A549 (cell line): ENCODE measurements around the gene OR2V1. TPM values are rescaled to one million over a fixed set of nuclear protein-coding genes. Genes with fewer than 3 reads are reported as not detected.

ENCODE experiments used
- ATAC-seq, 2 experiments: fragments of 200-7000 bp in 1 of 2; fragments of >200 bp in 1 of 2; cut with Nextera tagmentation in 1 of 2; cut with Tn5 transposase in 1 of 2; 3 replicates each; pipeline versions ENCODE4 v1.8.0 to v1.9.1; 2018 to 2020; ENCODE audit warnings: mild to moderate bottlenecking in 1 of 2, moderate library complexity in 1 of 2
- CTCF ChIA-PET: fragments of 300-600 bp; sonication (Branson Sonifier 250); formaldehyde crosslinking; extraction: SDS; loops from one replicate; lab custom pipeline; 2021; ENCODE audit warnings: antibody characterized with exemption, inconsistent platforms; lab: Yijun Ruan, JAX
- POLR2A ChIA-PET: fragments of 350-600 bp; formaldehyde crosslinking; extraction: SDS; loops from one replicate; lab custom pipeline; 2021; ENCODE audit warnings: antibody characterized with exemption, inconsistent platforms; lab: Yijun Ruan, JAX
- DNase-seq, 2 experiments: peaks; one replicate each; pipeline versions ENCODE4 v3.0.0 to v3.0.0-alpha.2; 2011 to 2016; ENCODE audit warnings: low read depth in 1 of 2, low spot score in 1 of 2
- FAIRE-seq: peaks from 2 replicates; lab custom pipeline; 2011; peaks lifted over from hg19 to GRCh38; lab: Jason Lieb, UNC
- H3K27ac ChIP-seq, 2 experiments: fragments of >200 bp; sonication (Bioruptor Twin); formaldehyde crosslinking; 3 replicates each; pipeline ENCODE4 v1.5.1; 2016 to 2017
- H3K4me1 ChIP-seq: fragments of >200 bp; sonication (Bioruptor Twin); formaldehyde crosslinking; 3 replicates; pipeline ENCODE4 v1.6.1; 2016
- H3K4me2 ChIP-seq: fragments of >200 bp; sonication (Bioruptor Twin); formaldehyde crosslinking; 3 replicates; pipeline ENCODE4 v1.6.1; 2016
- H3K4me3 ChIP-seq: fragments of >200 bp; sonication (Bioruptor Twin); formaldehyde crosslinking; 3 replicates; pipeline ENCODE4 v1.5.1; 2016
- H3K9me3 ChIP-seq: fragments of >200 bp; sonication (Bioruptor Twin); formaldehyde crosslinking; 3 replicates; pipeline ENCODE4 v1.6.1; 2016
- CEBPB ChIP-seq, 2 experiments: fragments of >200 bp in 1 of 2; sonication (Bioruptor Twin) in 1 of 2; formaldehyde crosslinking in 1 of 2; IDR thresholded peaks; 2 replicates each; pipeline ENCODE4 v1.6.1; 2012 to 2016
- CHD2 ChIP-seq: fragments of 150-350 bp; IDR thresholded peaks from 2 replicates; pipeline ENCODE4 v1.6.1; 2014; ENCODE audit warnings: low read length; ENCODE audit not compliant: partially characterized antibody
- CHD4 ChIP-seq: fragments of 200-600 bp; sonication (generic); IDR thresholded peaks from 2 replicates; pipeline ENCODE4 v1.6.1; 2016; ENCODE audit warnings: antibody characterized with exemption, mild to moderate bottlenecking, borderline replicate concordance
- EHF ChIP-seq: fragments of 250-450 bp; sonication (Bioruptor Pico); IDR thresholded peaks from 2 replicates; pipeline ENCODE4 v1.5.0; 2020; ENCODE audit warnings: mild to moderate bottlenecking
- ELK1 ChIP-seq: fragments of 150-350 bp; IDR thresholded peaks from 2 replicates; pipeline ENCODE4 v1.6.1; 2014; ENCODE audit warnings: low read depth, mild to moderate bottlenecking, low read length
- EP300 ChIP-seq, 2 experiments: fragments of >200 bp; sonication (Bioruptor Twin); formaldehyde crosslinking; IDR thresholded peaks; 2 replicates in 1 of 2; 3 replicates in 1 of 2; pipeline ENCODE4 v1.6.1; 2016 to 2017
- FOSL2 ChIP-seq, 2 experiments: fragments of 450-650 bp in 1 of 2; fragments of >200 bp in 1 of 2; sonication (Bioruptor Twin) in 1 of 2; formaldehyde crosslinking; IDR thresholded peaks; 2 replicates each; pipeline versions ENCODE4 v1.5.0 to v1.6.1; 2016 to 2020; ENCODE audit warnings: mild to moderate bottlenecking in 1 of 2, moderate library complexity in 1 of 2
- HDAC2 ChIP-seq: fragments of 200-600 bp; sonication (generic); IDR thresholded peaks from 2 replicates; pipeline ENCODE4 v1.6.1; 2016
- HMGXB4 ChIP-seq: fragments of 250-450 bp; sonication (Bioruptor Pico); IDR thresholded peaks from 2 replicates; pipeline ENCODE4 v1.5.0; 2021; ENCODE audit warnings: mild to moderate bottlenecking, moderate library complexity, borderline replicate concordance
- HOXA7 ChIP-seq: fragments of 250-450 bp; sonication (Bioruptor Pico); IDR thresholded peaks from 2 replicates; pipeline ENCODE4 v1.5.0; 2020; ENCODE audit warnings: mild to moderate bottlenecking, moderate library complexity
- HOXB13 ChIP-seq: fragments of 250-450 bp; sonication (Bioruptor Pico); IDR thresholded peaks from 2 replicates; pipeline ENCODE4 v1.5.0; 2020; ENCODE audit warnings: low read depth, mild to moderate bottlenecking, moderate library complexity
- JUNB ChIP-seq: fragments of >200 bp; sonication (Bioruptor Twin); formaldehyde crosslinking; IDR thresholded peaks from 2 replicates; pipeline ENCODE4 v1.6.1; 2016
- KDM5A ChIP-seq: fragments of 200-600 bp; sonication (generic); IDR thresholded peaks from 2 replicates; pipeline ENCODE4 v1.6.1; 2016; ENCODE audit warnings: antibody characterized with exemption, mild to moderate bottlenecking
- MAFK ChIP-seq: fragments of 450-650 bp; IDR thresholded peaks from 2 replicates; pipeline ENCODE4 v1.6.1; 2014; ENCODE audit not compliant: partially characterized antibody
- NR3C1 ChIP-seq: fragments of >200 bp; sonication (Bioruptor Twin); formaldehyde crosslinking; IDR thresholded peaks from 3 replicates; pipeline ENCODE4 v1.6.1; 2017
- PBX3 ChIP-seq: IDR thresholded peaks from 2 replicates; pipeline ENCODE4 v1.6.1; 2012
- PHF8 ChIP-seq: fragments of 200-600 bp; sonication (generic); IDR thresholded peaks from 2 replicates; pipeline ENCODE4 v1.6.1; 2016; ENCODE audit warnings: low read depth, mild to moderate bottlenecking, antibody characterized with exemption, moderate library complexity, borderline replicate concordance
- POLR2A ChIP-seq: IDR thresholded peaks from 2 replicates; pipeline ENCODE4 v1.6.1; 2012; ENCODE audit warnings: mild to moderate bottlenecking, low read length
- RAD21 ChIP-seq, 2 experiments: fragments of >200 bp in 1 of 2; sonication (Bioruptor Twin) in 1 of 2; formaldehyde crosslinking in 1 of 2; IDR thresholded peaks in 1 of 2; conservative IDR thresholded peaks in 1 of 2; 2 replicates in 1 of 2; 3 replicates in 1 of 2; pipeline ENCODE4 v1.6.1; 2012 to 2018; ENCODE audit warnings: inconsistent platforms in 1 of 2
- RFX5 ChIP-seq: fragments of 450-650 bp; IDR thresholded peaks from 2 replicates; pipeline ENCODE4 v1.7.1; 2014; ENCODE audit warnings: antibody characterized with exemption, mild to moderate bottlenecking, moderate library complexity
- SMC3 ChIP-seq: fragments of >200 bp; sonication (Bioruptor Twin); formaldehyde crosslinking; IDR thresholded peaks from 3 replicates; pipeline ENCODE4 v1.6.1; 2018; ENCODE audit warnings: inconsistent platforms
- TP53 ChIP-seq: fragments of 250-450 bp; sonication (Bioruptor Pico); IDR thresholded peaks from 2 replicates; pipeline ENCODE4 v1.5.0; 2021; ENCODE audit warnings: mild to moderate bottlenecking, moderate library complexity
- ZC3H11A ChIP-seq: fragments of 450-650 bp; IDR thresholded peaks from 2 replicates; pipeline ENCODE4 v1.6.1; 2014; ENCODE audit warnings: antibody characterized with exemption, mild to moderate bottlenecking
- ZFP36 ChIP-seq: fragments of 450-650 bp; IDR thresholded peaks from 2 replicates; pipeline ENCODE4 v1.6.1; 2014; ENCODE audit warnings: borderline replicate concordance; ENCODE audit not compliant: partially characterized antibody
- ZSCAN20 ChIP-seq: fragments of 250-450 bp; sonication (Bioruptor Pico); IDR thresholded peaks from 2 replicates; pipeline ENCODE4 v1.8.0; 2022; ENCODE audit warnings: mild to moderate bottlenecking, moderate library complexity
- WGBS: methylation state at CpG from one replicate; pipeline ENCODE4 v1.1.6; 2017; ENCODE audit errors: missing lambda C conversion rate; 5-methylcytosine and 5-hydroxymethylcytosine counted together
- polyA plus RNA-seq, 4 experiments: library from polyadenylated mRNA; depleted of rRNA in 3 of 4; stranded (reverse); fragments of >200 nt; fragmentation: RNase III in 1 of 4; extraction: RNeasy Plus Mini Kit Qiagen cat#74134 plus additional on column Dnase treatment in 1 of 4; gene quantifications; 2 replicates in 3 of 4; 3 replicates in 1 of 4; pipeline ENCODE4 v1.2.3, GENCODE V29; 2011 to 2017
- TF ChIP-seq, protein P1 (sequence below): fragments of 450-650 bp; IDR thresholded peaks from 2 replicates; pipeline ENCODE4 v1.6.1; 2014; ENCODE audit warnings: antibody characterized with exemption
- TF ChIP-seq, protein P2 (sequence below): fragments of 250-450 bp; sonication (Bioruptor Pico); IDR thresholded peaks from 2 replicates; pipeline ENCODE4 v1.5.0; 2020; ENCODE audit warnings: low read depth, mild to moderate bottlenecking, moderate library complexity
- TF ChIP-seq, protein P3 (sequence below): IDR thresholded peaks from 2 replicates; pipeline ENCODE4 v1.6.1; 2012
- TF ChIP-seq, protein P4 (sequence below): fragments of 200-600 bp; sonication (generic); IDR thresholded peaks from 2 replicates; pipeline ENCODE4 v1.6.1; 2016; ENCODE audit warnings: antibody characterized with exemption, mild to moderate bottlenecking, moderate library complexity

The OR2V1 gene
- polyA plus RNA-seq, 2 of the 4 experiments (the other 2 are of a cell fraction): not detected

GRCh38 chr5:181173420-181174342, 42.7 kb upstream of the OR2V1 start:
- ChIA-PET POLR2A (interaction anchor here (0.8 to 3.5 kb wide), 9 partner anchors 11 to 363 kb away, joined by 3 to 34 read pairs (median 5); partner anchors contain the start of gene TRIM7), CTCF (interaction anchor here (0.7 to 3.9 kb wide), 25 partner anchors 8 to 407 kb away, joined by 3 to 33 read pairs (median 4); no protein-coding TSS in a partner anchor)
- TF ChIP-seq, protein P1, sequence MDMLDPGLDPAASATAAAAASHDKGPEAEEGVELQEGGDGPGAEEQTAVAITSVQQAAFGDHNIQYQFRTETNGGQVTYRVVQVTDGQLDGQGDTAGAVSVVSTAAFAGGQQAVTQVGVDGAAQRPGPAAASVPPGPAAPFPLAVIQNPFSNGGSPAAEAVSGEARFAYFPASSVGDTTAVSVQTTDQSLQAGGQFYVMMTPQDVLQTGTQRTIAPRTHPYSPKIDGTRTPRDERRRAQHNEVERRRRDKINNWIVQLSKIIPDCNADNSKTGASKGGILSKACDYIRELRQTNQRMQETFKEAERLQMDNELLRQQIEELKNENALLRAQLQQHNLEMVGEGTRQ: no peak
- TF ChIP-seq CEBPB (IDR thresholded peaks at IDR 0.05) (peak in 1 of 2 experiments; percentile 23; a peak in 1 of 4 replicates), MAFK (no peak), CHD4 (peak; percentile 35; the same call in 1 of the 2 replicates), ZFP36 (no peak), EHF (CRISPR knock-in tag) (peak; percentile 48; the same call in 1 of the 2 replicates), HDAC2 (no peak), NR3C1 (no peak), PBX3 (no peak), HOXB13 (CRISPR knock-in tag) (no peak), ELK1 (no peak), RAD21 (conservative IDR thresholded peaks at IDR 0.05 in 1 of 2, IDR thresholded peaks at IDR 0.05 in 1 of 2) (0 out of 5 replicates have a peak, but pooled peaks of 1 of the 2 experiments have one; percentile 1), POLR2A (no peak), JUNB (no peak), FOSL2 (IDR thresholded peaks at IDR 0.05) (no peak), FOSL2 (CRISPR knock-in tag; IDR thresholded peaks at IDR 0.05) (no peak), PHF8 (no peak), HMGXB4 (CRISPR knock-in tag) (peak; percentile 10; the same call in 1 of the 2 replicates), HOXA7 (no peak), EP300 (IDR thresholded peaks at IDR 0.05) (no peak), KDM5A (no peak), ZC3H11A (no peak), SMC3 (0 out of 3 replicates have a peak, but pooled peaks have one; percentile 16), TP53 (no peak), ZSCAN20 (CRISPR knock-in tag) (peak; percentile 51; the same call in 1 of the 2 replicates), CHD2 (no peak), RFX5 (no peak)
- TF ChIP-seq, protein P2, sequence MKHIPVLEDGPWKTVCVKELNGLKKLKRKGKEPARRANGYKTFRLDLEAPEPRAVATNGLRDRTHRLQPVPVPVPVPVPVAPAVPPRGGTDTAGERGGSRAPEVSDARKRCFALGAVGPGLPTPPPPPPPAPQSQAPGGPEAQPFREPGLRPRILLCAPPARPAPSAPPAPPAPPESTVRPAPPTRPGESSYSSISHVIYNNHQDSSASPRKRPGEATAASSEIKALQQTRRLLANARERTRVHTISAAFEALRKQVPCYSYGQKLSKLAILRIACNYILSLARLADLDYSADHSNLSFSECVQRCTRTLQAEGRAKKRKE (CRISPR knock-in tag): no peak; the same call in 1 of the 2 replicates
- TF ChIP-seq, protein P3, sequence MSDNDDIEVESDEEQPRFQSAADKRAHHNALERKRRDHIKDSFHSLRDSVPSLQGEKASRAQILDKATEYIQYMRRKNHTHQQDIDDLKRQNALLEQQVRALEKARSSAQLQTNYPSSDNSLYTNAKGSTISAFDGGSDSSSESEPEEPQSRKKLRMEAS: 0 out of 2 replicates have a peak, but pooled peaks have one; percentile 40
- TF ChIP-seq, protein P4, sequence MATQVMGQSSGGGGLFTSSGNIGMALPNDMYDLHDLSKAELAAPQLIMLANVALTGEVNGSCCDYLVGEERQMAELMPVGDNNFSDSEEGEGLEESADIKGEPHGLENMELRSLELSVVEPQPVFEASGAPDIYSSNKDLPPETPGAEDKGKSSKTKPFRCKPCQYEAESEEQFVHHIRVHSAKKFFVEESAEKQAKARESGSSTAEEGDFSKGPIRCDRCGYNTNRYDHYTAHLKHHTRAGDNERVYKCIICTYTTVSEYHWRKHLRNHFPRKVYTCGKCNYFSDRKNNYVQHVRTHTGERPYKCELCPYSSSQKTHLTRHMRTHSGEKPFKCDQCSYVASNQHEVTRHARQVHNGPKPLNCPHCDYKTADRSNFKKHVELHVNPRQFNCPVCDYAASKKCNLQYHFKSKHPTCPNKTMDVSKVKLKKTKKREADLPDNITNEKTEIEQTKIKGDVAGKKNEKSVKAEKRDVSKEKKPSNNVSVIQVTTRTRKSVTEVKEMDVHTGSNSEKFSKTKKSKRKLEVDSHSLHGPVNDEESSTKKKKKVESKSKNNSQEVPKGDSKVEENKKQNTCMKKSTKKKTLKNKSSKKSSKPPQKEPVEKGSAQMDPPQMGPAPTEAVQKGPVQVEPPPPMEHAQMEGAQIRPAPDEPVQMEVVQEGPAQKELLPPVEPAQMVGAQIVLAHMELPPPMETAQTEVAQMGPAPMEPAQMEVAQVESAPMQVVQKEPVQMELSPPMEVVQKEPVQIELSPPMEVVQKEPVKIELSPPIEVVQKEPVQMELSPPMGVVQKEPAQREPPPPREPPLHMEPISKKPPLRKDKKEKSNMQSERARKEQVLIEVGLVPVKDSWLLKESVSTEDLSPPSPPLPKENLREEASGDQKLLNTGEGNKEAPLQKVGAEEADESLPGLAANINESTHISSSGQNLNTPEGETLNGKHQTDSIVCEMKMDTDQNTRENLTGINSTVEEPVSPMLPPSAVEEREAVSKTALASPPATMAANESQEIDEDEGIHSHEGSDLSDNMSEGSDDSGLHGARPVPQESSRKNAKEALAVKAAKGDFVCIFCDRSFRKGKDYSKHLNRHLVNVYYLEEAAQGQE: no peak

More at GRCh38 chr5:181173420-181174342, 42.7 kb upstream of the OR2V1 start:
- peaks cover 21% of the 10 kb centered on the region for H3K4me1 ChIP-seq
- peak; percentile 84 to 87 for ATAC-seq
- peak; percentile 84 to 99 for DNase-seq
- peak overlapping the region; percentile 76 to 87 for H3K27ac ChIP-seq
- H3K4me3 ChIP-seq: peak overlapping the region; percentile 50
- 2% methylated on average over 44 of the region's 50 CpGs for WGBS
- no peaks in the 10 kb centered on the region for H3K9me3 ChIP-seq
- peak overlapping the region; percentile 91 for H3K4me2 ChIP-seq
- no peak for FAIRE-seq
